ENCODE results near the gene DNASE1L3. TPM values are rescaled to one million over a fixed set of nuclear protein-coding genes. Genes with fewer than 3 reads are reported as not detected.

The DNASE1L3 gene
- total RNA-seq, 4 donors from 2014 or later, result 1.1 to 20.5 (median 3.8) TPM

DNA sequence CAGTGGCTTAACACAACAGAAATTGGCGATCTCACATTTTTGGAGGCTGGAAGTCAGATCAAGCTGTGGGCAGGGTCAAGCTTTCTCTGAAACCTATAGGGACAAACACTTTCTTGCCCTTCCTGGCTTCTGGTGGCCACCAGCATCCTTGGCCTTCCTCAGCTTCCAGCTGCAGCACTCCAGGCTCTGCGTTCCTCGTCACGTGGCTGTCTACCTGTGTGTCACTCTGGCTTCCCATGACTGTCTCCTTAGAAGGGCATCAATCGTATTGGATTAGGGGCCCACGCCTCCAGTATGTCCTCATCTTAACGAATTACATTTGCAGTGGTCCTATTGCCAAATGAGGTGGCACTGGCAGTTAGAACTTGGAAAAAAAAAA is 25.8 kb downstream of the DNASE1L3 start:
- ATAC-seq (ENCODE audit: low FRiP score), result no peak
- DNase-seq (ENCODE audit: low spot score), result no peak
- no peak for TF ChIP-seq CTCF (IDR thresholded peaks at IDR 0.05)

DNA sequence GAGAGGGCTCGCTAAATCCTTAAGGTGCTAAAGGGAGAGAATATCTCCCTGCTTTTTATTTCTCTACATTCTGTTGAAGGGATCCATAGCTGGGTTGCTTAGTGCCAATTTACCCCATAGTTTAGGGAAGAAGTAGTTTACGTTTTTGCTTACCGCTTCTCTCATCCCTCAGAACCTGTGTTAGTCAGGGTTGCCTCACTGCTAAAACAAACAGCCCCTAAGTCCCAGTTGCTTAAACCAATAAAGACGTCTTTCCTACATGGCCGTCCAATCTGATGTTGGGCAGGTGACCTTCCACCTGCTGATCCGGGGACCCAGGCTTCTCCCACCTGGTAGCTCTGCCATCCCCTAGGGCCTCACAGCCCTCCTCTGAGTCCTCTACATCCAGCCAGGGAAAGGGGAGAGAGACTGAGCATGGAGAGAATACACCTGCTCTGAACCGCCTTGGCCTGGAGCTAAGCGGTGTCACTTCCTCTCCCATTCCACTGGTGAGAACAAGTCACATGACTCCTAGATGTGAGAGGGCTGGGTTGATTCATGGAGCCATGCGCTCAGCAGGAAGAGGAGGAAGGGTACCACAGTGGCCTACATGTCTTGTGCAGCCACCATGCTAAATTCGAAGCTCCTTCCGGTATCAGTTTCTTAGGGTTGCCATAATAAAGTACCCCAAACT is 26.3 kb downstream of the DNASE1L3 start:
- TF ChIP-seq CTCF (IDR thresholded peaks at IDR 0.05), result no peak
- DNase-seq (ENCODE audit: low spot score) (no peak), ATAC-seq (ENCODE audit: low FRiP score) (no peak)

DNA sequence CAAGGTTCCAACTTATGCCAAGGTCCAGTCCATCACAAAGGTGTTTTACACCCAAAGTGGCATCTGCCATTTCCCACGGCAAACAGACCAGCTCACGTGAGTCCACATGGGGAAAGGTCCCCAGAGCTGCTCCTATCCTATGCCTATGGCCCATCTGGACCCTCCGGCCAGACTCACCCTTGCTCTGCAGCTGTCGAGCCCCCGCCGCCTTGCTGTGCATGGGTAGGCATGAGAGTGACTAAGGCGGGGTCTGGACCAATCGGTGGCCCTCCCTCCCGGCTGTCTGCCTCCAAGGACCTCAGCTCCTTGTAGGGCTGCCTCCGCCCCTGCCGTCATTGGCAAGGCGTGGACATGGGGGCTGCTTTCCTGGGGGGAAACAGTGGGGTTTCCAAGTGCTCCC is 26.9 kb downstream of the DNASE1L3 start:
- DNase-seq (ENCODE audit: low spot score) (no peak), ATAC-seq (ENCODE audit: low FRiP score) (no peak)
- TF ChIP-seq CTCF (IDR thresholded peaks at IDR 0.05), result no peak

DNA sequence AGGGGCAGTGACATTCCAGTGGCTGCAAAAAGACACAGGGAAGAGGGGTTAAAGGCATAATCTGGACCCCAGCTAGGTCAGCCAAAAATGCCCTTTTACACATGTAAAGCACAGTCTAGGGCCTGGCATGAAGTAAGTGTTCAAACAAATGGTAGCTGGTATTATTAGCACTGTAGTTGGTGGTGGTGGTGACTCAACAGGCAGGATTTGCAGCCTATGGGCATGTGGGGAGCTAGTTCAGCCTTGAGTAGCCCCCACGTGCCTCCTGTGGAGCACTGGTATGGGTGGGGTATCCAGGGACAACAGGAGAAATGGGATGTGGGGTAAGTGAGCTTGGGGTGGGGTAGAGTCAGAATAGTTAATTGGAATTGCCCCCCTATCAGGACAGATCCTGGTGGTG is 27.6 kb downstream of the DNASE1L3 start:
- ATAC-seq (ENCODE audit: low FRiP score) (no peak), DNase-seq (ENCODE audit: low spot score) (no peak)

DNA sequence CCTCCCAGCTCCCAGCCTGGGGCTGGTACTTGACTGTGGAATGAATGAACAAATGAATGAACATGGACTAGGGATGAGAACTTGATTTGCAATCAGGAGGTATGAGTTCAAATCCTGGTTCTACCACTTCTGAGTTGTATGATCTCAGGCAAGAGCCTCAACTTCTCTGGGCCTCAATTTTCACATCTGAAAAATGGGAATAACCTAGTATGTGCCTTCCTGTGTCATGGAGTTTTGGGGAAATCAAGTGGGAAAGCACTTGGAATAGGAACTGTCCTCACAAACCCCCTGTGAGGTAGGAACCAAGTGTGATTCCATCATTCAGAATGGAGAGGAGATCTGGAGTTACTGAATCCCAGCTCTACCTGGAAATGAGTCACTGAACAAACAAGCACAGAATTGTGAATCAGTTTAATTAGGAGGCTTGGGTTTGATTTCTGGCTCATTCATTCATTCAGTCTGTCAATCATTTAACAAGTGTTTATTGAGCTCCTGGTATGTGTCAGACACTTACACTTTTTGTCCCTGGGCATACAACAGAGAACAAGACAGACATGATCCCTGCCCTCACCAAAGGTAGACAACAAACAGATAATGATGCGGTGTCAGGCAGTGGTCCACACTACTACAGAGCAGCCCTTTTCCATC is 29.7 kb downstream of the DNASE1L3 start:
- ATAC-seq (ENCODE audit: low FRiP score), result no peak
- TF ChIP-seq CTCF (IDR thresholded peaks at IDR 0.05), result no peak
- DNase-seq (ENCODE audit: low spot score), result no peak

More for the DNA sequence above, 27.6 kb downstream of the DNASE1L3 start:
- TF ChIP-seq CTCF (IDR thresholded peaks at IDR 0.05), result no peak

- TF ChIP-seq CTCF (IDR thresholded peaks at IDR 0.05), result no peak
- ATAC-seq (ENCODE audit: low FRiP score) (no peak), DNase-seq (ENCODE audit: low spot score) (no peak)
Observed at GRCh38 chr3:58180099-58180880, 30.5 kb downstream of the DNASE1L3 start.
